Activated CD4-positive, alpha-beta T cell treated with anti-CD3 and anti-CD28 coated beads, Interleukin-2, amount 50 U/mL, for 24 hours (primary cell): ENCODE data around the gene BRSK1.

Source experiments
- DNase-seq, 2 donors: peaks; one replicate each; pipeline ENCODE4 v3.0.0-alpha.2; 2020; ENCODE audit warnings: low read depth in 1 of 2, low spot score in 1 of 2

BRSK1 gene

DNA sequence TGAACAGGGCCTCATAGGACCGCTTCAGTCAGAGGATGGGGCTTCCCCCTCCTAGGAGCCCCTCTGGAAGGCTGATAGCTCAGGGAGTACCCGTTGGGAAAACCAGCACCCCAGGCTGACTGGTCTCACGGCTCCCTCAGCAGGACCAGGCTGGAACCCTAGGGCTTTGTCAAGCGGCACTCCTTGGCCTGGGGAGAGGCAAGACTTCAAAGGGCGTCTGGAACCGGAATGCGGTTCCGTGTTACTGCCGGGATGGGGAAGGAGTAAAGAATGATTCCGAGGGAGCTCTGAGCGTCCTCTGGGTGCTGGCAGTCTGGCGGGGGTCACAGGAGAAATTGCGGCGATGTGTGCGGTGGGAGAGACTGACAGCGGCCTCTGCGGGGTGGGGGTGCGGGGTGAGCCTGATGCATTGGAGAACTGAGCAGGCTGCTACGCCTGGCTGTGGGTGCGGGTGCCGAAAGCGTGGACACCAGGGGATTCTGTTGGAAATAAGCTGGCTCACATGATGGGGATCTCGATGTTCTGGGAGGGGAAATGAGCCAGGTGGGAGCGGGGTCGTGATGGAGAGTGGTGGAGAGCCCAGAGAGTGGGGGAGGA, 68.8 kb downstream of the BRSK1 start:
- no peak for DNase-seq

DNA sequence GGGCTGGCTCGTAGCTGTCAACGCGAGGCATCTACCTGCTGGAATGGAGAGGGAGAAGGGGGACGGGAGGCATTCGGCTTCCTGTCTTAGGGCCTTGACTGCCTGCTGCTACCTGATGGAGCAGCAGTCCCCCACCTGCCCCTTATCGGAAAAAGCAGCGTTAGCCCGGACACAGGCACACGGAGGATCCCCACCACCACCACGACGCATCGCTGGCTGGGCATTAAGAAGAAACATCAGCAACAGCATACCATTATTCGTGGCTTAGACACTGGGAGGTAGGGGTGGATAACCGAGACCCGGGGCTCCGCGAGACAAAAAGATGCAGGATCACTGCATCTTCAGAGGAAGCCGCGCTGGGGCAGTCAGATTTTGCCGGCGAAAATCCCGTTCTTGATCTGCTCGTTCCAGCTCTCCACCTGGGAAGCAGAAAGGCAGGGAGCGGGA, 69.6 kb downstream of the BRSK1 start:
- DNase-seq, result no peak

DNA sequence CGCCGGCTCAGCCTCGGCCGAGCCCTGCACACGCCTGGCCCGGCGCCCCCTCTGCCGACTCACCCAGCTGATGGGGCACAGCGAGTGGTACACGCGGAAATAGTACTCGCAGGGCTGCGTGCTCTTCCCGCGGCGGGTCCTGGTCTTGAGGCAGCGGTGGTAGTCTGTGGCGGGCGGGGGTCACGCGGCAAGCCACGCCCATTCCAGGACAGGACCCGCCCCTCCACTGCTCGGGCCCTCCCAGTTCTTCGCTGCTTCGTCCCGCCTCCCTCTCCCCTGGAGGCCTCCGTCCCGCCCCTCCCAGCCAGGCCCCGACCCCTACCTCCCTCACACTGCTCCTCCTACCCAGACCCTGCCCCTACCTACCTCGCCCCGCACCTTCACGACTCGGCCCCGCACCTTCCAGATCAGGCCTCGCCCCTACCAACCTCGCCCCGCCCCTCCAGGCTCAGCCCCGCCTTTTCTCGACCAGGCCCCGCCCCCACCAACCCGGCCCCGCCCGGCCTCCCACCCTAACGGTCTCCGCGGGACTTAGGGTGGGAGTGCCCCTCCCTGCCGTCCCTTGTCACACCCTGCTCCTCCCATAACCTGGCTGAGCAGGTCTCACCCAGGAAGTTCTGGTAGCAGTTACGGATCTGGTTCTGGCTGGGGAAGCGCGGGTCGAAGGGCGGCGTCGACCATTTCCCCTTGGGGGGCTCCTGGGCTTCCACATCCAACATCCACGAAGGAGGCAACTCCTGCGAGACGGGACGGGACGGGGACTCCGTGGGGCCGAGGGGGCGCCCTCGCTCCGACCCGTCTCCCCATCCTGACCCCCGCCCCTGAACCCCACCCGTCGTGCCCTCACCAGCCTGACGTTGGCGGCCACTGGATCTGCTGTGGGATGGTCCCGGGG, 70.3 kb downstream of the BRSK1 start:
- peak; percentile 20 to 43 for DNase-seq

DNA sequence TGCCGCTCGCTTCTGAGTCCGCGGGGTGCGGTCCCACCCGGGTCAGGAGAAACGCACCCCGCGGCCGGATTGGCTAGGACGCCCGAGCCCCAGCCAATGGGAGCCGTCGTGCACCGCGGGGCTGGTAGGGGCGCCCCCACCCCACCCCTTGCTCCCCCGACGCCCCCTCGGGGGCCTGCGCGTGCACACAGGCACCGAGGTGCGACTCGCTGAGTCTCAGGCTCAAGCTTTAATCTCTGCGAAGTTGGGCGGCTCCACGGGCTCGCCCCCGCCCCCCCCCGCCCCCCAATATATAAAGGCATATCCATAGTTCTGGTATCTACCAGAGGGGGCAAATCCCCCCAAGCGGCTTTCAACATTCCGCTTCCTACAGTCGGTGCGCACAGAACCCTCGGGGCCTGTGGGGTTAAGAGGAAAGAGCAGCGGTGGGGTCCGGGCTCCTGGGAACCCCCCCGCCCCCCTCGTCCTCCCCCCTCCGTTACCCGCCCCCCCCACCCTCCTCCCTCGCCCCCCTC, 71.0 kb downstream of the BRSK1 start, which contains the start of gene COX6B2:
TSS of gene COX6B2 (minus strand) at position 22 of the 515 bp plus-strand sequence. CDS start 198 bp downstream, outside the sequence.
- DNase-seq, result no peak

DNA sequence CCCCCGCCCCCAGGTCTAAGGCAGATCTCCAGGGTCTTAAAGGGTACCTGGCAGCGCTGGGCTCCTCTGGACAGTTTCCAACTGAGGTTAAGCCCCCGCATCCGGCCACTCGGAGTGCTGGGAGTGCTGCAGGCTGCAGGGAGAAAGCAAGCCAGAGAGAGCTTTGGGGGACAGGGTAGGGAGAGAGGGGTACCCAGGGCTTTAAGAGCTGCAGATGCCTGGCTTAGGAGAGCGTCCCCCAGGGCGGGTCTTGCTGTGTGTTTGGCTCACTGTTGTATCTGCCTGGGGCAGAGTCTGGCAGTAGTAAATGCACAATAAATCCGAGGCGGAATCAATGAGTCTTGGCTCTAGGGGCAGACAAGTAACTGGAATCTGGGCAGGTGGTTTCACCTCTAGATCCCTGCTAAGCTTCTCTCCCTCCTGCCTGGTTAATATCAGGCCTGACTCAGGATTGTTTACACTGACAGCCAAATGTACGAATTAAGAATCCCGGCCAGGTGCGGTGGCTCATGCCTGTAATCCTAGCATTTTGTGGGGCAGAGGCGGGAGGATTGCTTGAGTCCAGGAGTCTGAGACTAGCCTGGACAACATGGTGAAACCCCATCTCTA, 71.5 kb downstream of the BRSK1 start:
- no peak for DNase-seq

DNA sequence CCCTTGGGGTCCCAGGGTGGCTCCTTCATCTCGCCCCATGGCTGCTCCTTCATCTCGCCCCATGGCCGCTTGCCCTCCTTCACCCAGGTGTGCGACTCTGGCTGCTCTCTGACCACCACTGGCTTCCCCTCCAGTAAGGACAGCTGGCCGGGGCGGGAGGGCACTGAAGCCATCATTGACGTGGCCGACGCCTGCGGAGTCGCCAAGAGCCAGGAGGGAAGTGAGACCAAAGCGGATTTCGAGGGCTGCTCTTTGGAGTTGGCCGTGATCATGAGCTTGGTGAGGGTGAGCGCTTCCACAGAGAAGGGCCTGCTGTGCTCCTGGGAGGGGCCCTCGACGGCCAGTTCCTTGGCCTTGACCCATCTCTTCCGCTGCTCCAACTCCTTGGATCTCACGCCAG, 74.7 kb downstream of the BRSK1 start:
- DNase-seq, result no peak

DNA sequence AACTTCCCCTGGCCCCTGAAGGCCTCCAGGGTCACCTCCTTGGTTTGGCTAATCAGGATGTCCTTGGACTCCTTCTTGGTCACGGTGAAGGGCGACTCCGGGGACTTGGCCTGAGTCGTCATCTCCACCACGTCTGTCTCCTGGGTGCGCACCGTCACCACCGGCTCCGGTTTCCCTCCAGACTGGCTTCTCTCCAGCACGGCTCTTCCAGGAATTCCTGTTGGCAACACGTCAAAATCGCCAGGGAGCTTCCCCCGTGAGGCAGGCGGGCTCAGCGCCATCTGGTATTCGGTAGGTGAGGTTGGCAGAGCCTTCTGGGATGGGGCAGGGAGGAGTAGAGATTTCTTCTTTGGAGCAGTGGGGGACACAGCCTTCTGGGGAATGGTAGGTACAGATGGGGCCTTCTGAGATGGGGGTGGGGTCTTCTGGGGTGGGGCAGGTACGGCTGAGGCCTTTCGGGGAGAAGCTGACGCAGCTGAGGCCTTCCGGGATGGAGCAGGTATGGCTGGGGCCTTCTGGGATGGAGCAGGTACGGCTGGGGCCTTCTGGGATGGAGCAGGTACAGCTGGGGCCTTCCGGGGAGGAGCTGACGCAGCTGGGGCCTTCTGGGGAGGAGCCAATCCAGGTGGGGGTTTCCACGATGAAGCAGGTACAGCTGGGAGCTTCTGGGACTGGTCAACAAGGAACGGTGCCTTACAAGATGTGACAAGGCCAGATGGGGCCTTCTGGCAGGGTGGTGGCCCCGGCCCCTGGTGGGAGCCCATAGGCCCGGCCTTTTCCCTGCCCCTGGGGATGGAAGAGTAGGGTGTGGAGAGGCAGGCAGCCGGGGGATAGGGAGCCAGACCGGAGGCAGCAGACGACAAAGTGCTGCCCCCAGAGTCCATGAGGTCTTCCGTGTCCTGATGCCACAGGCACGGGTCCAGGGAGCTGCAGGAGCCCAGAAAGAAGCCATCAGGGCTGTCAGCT, 75.4 kb downstream of the BRSK1 start:
- DNase-seq, result no peak

DNA sequence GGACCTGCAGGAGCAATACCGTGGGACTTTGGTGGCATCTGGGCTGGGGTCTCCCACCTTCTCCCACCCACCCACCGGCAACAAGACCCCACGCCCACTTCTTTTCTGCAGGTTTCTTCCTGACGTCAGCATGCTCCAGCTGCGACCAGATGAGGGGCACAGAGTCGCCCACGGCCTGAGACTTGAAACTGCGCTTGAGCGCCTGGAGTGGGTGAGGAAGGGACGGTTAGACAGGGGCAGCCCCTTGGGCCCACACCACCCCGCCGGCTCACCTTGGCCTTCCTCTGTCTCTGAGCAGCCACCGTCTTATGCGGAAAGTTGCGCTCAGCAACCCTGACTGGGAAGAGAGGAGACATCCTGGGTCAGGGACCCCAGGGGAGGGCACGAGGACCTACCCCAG, 77.1 kb downstream of the BRSK1 start:
- no peak for DNase-seq
